ENCODE data around the gene CYP2S1.

Gene CYP2S1

DNA sequence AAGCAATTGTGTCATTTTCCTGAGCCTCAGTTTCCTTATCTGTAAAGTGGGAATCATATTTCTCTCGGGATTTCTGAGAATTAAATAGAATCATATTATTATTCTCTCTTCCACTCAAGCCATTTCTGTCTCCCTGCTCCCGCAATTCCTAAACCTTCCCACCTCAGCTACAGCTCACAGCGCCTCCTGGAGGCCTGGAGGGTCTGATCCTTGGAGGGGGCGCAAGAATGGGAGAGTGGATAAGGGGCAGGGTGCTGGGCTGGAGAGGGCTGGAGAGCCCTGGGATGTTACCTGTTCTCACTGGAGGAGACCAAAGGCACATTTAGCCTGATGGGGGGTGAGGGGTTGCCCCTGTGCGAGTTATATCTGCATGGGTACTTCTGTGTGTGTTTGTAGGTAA is 31.1 kb upstream of the CYP2S1 start:
- TF ChIP-seq GABPA (IDR thresholded peaks at IDR 0.05; ENCODE audit: low read depth) (no peak), POLR2AphosphoS5 (IDR thresholded peaks at IDR 0.05; ENCODE audit: low read depth) (no peak), SPI1 (IDR thresholded peaks at IDR 0.05; ENCODE audit: borderline replicate concordance, low read depth) (no peak)
- TF ChIP-seq, protein P1, sequence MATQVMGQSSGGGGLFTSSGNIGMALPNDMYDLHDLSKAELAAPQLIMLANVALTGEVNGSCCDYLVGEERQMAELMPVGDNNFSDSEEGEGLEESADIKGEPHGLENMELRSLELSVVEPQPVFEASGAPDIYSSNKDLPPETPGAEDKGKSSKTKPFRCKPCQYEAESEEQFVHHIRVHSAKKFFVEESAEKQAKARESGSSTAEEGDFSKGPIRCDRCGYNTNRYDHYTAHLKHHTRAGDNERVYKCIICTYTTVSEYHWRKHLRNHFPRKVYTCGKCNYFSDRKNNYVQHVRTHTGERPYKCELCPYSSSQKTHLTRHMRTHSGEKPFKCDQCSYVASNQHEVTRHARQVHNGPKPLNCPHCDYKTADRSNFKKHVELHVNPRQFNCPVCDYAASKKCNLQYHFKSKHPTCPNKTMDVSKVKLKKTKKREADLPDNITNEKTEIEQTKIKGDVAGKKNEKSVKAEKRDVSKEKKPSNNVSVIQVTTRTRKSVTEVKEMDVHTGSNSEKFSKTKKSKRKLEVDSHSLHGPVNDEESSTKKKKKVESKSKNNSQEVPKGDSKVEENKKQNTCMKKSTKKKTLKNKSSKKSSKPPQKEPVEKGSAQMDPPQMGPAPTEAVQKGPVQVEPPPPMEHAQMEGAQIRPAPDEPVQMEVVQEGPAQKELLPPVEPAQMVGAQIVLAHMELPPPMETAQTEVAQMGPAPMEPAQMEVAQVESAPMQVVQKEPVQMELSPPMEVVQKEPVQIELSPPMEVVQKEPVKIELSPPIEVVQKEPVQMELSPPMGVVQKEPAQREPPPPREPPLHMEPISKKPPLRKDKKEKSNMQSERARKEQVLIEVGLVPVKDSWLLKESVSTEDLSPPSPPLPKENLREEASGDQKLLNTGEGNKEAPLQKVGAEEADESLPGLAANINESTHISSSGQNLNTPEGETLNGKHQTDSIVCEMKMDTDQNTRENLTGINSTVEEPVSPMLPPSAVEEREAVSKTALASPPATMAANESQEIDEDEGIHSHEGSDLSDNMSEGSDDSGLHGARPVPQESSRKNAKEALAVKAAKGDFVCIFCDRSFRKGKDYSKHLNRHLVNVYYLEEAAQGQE (IDR thresholded peaks at IDR 0.05; ENCODE audit: insufficient replicate concordance, low read depth), result no peak
- TF ChIP-seq, protein P2, sequence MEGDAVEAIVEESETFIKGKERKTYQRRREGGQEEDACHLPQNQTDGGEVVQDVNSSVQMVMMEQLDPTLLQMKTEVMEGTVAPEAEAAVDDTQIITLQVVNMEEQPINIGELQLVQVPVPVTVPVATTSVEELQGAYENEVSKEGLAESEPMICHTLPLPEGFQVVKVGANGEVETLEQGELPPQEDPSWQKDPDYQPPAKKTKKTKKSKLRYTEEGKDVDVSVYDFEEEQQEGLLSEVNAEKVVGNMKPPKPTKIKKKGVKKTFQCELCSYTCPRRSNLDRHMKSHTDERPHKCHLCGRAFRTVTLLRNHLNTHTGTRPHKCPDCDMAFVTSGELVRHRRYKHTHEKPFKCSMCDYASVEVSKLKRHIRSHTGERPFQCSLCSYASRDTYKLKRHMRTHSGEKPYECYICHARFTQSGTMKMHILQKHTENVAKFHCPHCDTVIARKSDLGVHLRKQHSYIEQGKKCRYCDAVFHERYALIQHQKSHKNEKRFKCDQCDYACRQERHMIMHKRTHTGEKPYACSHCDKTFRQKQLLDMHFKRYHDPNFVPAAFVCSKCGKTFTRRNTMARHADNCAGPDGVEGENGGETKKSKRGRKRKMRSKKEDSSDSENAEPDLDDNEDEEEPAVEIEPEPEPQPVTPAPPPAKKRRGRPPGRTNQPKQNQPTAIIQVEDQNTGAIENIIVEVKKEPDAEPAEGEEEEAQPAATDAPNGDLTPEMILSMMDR (IDR thresholded peaks at IDR 0.05; ENCODE audit: insufficient read depth, low read length), result no peak
- DNase-seq (ENCODE audit: low read depth in 1 of 2, low spot score in 1 of 2), result no peak
- no peaks in the 10 kb centered on the region for H3K27me3 ChIP-seq (ENCODE audit: insufficient read depth, poor library complexity, severe bottlenecking)
- no peak overlapping the region for H3K4me3 ChIP-seq (replicated peaks; ENCODE audit: insufficient read depth, low read length)
- H3K27ac ChIP-seq (replicated peaks), result no peak overlapping the region

DNA sequence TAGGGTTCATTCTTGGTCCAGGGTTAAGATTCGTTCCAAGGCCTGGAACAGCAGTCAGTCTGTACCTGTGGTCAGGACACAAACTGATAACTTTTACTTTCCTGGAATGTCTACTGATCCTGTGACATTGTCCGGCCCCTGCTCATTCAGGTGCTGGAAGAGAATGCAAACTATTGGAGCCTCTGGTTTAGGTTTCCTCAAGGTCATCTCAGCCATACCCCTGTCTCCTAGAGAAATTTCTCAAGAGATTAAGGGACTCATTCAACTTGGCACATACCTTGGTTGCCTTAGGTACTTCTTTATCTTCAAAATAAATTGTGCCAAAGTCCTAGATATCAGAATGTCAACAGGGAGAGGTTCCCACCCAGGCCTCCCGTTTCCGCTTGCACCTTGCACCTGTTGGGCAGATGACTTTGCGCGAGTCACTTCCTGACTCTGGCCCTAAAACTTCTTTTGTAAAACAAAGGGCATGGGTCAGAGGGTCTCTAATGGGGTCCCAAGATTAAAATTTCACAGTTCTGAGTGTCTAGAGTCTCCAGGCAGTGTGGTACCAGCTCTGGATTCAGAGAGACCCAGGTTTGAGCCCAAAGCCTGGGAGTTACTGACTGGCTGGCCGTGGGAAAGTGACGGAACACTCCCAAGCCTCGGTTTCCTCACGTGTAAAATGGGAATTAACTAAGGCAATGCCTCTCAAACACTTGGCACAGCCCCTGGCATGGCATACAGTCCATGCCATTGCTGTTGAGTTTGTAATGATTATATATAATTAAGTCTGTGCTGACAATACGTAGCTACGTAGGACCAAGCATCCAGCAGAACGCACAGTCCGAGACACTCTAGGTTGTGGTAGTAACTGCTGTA is 25.8 kb upstream of the CYP2S1 start:
- no peak overlapping the region for H3K27ac ChIP-seq (replicated peaks)
- H3K27me3 ChIP-seq (ENCODE audit: insufficient read depth, poor library complexity, severe bottlenecking), result no peaks in the 10 kb centered on the region
- TF ChIP-seq POLR2AphosphoS5 (IDR thresholded peaks at IDR 0.05; ENCODE audit: low read depth), result no peak
- TF ChIP-seq GABPA (IDR thresholded peaks at IDR 0.05; ENCODE audit: low read depth), result no peak
- no peak for DNase-seq (ENCODE audit: low read depth in 1 of 2, low spot score in 1 of 2)
- H3K4me3 ChIP-seq (replicated peaks; ENCODE audit: insufficient read depth, low read length), result no peak overlapping the region

DNA sequence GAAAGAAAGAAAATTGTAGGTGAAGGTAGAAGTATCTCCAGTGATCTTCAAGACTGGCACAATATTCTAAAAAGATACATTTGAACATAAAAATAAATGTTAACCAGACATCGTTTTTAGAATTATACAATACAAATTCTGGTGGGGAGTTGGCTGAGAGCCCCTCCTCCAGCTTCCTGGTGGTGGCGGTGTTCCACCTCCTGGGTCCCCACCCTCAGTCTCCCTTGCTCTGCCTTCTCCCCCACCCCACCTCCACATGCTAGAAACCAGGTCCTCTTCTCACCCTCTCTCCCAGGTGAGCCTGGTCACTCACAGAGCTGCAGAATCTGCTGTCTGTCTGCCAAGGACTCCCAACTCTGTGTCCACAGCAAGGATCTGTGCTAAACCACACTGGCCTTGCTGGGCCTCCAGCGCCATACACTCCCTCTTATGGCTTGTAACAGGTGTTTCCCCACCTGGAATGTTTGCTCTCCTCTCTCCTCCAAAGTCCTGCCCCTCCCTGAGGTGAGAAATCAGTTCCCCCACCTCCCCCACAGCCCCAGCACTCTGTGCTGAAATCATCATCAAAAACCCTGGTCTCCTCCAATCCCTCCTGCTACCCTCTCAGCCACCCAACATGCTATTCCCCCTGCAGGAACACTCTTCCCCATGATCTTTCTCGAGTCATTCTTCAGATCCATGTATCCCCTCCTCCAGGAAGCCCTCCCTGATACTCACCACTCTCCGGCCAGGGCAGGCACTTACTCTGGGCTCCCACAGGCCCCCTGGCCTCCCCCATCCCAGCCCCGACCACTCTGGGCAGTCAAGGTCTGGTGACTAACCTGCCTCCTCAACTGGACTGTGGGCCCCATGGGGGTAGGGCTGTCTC is 20.5 kb upstream of the CYP2S1 start:
- H3K4me3 ChIP-seq (replicated peaks; ENCODE audit: insufficient read depth, low read length), result no peak overlapping the region
- no peak for DNase-seq (ENCODE audit: low read depth in 1 of 2, low spot score in 1 of 2)
- H3K27me3 ChIP-seq (ENCODE audit: insufficient read depth, poor library complexity, severe bottlenecking), result no peaks in the 10 kb centered on the region
- no peak for TF ChIP-seq SPI1 (IDR thresholded peaks at IDR 0.05; ENCODE audit: borderline replicate concordance, low read depth)
- TF ChIP-seq, protein P2 (IDR thresholded peaks at IDR 0.05; ENCODE audit: insufficient read depth, low read length), result no peak
- TF ChIP-seq, protein P1 (IDR thresholded peaks at IDR 0.05; ENCODE audit: insufficient replicate concordance, low read depth), result no peak
- TF ChIP-seq POLR2AphosphoS5 (IDR thresholded peaks at IDR 0.05; ENCODE audit: low read depth), result no peak
- TF ChIP-seq GABPA (IDR thresholded peaks at IDR 0.05; ENCODE audit: low read depth), result no peak
- H3K27ac ChIP-seq (replicated peaks), result no peak overlapping the region

DNA sequence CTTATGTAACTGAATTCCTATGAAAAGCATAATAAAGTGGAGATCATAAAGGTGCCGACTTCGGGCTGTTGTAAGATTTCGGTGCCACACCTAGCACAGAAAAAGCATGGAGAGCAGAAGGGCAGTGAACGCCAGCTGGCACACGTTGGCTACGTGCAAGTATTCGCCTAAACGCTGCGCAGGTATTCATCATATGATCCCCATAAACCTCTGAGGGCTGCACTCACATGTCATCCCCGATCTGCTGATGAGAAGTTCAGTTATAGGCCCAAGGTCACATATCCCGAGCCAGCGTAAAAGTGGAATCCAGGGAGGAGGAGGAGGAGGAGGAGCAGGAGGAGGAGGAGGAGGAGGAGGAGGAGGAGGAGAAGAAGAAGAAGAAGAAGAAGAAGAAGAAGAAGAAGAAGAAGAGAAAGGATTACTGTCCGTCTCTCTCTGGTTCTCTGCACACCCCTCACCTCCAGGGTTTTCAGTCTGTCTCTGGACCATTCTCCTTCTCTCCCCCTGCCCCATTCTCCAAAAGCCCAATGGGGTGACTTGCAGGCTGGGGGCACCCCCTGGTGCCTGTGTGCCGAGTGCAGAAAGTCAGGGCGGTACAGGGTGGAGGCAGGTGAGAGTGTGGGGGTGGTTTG is 18.6 kb upstream of the CYP2S1 start:
- H3K27me3 ChIP-seq (ENCODE audit: insufficient read depth, poor library complexity, severe bottlenecking), result no peaks in the 10 kb centered on the region
- TF ChIP-seq GABPA (IDR thresholded peaks at IDR 0.05; ENCODE audit: low read depth) (no peak), POLR2AphosphoS5 (IDR thresholded peaks at IDR 0.05; ENCODE audit: low read depth) (no peak), SPI1 (IDR thresholded peaks at IDR 0.05; ENCODE audit: borderline replicate concordance, low read depth) (no peak)
- TF ChIP-seq, protein P2 (IDR thresholded peaks at IDR 0.05; ENCODE audit: insufficient read depth, low read length), result no peak
- TF ChIP-seq, protein P1 (IDR thresholded peaks at IDR 0.05; ENCODE audit: insufficient replicate concordance, low read depth), result no peak
- no peak overlapping the region for H3K4me3 ChIP-seq (replicated peaks; ENCODE audit: insufficient read depth, low read length)
- no peak overlapping the region for H3K27ac ChIP-seq (replicated peaks)
- no peak for DNase-seq (ENCODE audit: low read depth in 1 of 2, low spot score in 1 of 2)
